ENCODE measurements around the gene TBC1D30.

TBC1D30 gene

DNA sequence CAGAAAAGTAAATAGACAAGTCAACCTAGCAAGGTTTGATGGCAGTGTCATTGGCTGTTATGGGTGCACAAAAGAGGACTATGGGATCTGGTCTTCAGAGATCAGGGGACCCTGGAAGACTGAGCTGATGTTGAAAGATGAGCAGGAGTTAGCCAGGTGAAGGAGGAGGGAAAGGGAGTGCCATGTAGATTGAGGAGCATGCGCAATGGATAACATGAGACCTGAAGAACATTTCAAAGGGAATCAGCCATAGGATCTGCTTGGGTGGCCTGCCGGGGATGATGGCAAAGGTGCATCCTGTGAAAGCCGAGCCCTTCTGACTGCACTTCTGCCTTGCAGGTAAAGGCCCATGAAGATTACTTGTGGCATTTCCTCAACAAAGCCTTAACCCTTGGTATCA is 90.8 kb downstream of the TBC1D30 start:
- no peak for DNase-seq

DNA sequence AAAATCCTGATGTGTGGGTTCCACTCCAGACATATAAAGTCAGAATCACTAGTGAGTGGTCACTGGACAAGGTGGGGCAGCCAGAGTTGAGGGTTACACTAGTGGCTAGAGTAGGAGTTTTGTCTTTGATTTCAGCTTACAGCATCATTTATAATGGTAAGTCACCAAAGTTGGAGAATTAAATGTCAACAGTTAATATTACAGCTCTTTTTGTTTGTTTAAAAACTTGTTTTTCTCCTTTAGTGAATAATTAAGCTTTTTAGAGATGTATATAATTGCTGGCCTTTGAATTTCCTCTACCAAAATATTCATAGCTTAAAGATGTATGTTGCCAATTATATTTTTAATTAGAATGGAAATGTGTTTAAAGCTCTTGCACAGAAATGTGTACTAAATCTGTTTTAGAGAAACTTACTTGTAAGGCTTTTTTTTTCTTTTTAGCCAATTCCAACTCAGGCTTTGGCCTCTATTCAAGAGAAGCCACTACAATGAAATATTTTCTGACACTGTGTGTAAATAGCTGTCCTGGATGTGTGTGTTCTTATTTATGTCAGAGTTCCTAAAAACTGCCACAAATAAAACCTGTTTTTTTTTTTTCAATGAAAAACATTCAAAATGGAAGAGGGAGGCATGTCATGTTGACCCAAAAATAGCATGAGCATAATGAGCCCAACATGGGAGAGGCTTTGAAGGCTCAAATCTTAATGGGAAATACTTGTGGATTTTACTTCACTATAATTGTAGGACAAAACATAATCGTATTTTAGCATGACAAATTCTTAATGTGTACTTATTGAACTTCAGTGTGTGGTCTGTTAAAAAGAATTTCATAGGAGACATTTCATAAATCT is 92.2 kb downstream of the TBC1D30 start:
- no peak for DNase-seq

- no peak for DNase-seq
These were observed 93.9 kb downstream of the TBC1D30 start for GRCh38 chr12:64918344-64918743.

GRCh38 chr12:64918801-64919200 is 94.4 kb downstream of the TBC1D30 start:
- no peak for DNase-seq

- DNase-seq, result no peak
These were observed 98.4 kb downstream of the TBC1D30 start for GRCh38 chr12:64922853-64923252.

- no peak for DNase-seq
These were observed 99.1 kb downstream of the TBC1D30 start for GRCh38 chr12:64923536-64923935.

All from activated CD8-positive, alpha-beta memory T cell treated with anti-CD3 and anti-CD28 coated beads for 24 hours (primary cell).